DMS114 treated with DMSO at 0.1 percent for 48 hours (cell line): ENCODE data around the gene FAM131A.

Experiments used
- DNase-seq: peaks from one replicate; lab custom pipeline; 2025; ENCODE audit not compliant: unreplicated experiment; lab: John Stamatoyannopoulos, UW

Gene FAM131A

DNA sequence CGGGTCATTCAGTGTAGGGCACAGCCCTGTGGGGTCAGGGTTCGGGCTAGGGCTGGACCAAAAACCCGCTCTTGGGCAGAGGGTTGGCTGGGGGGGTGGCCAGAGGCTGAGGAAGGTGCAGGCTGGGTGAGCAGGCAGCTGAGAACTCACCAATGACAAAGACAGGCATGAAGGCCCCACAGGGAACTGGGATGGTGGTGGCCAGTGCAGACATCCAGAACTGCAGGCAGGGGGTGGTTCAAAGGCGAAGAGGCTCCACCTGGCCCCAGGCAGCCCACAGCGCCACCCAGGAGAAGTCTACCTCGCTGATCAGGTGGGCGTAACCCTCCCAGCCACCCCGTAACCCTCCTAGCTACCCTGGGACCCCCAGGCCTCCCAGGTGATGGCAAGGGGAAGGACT is 17.4 kb downstream of the FAM131A start:
- DNase-seq: no peak

DNA sequence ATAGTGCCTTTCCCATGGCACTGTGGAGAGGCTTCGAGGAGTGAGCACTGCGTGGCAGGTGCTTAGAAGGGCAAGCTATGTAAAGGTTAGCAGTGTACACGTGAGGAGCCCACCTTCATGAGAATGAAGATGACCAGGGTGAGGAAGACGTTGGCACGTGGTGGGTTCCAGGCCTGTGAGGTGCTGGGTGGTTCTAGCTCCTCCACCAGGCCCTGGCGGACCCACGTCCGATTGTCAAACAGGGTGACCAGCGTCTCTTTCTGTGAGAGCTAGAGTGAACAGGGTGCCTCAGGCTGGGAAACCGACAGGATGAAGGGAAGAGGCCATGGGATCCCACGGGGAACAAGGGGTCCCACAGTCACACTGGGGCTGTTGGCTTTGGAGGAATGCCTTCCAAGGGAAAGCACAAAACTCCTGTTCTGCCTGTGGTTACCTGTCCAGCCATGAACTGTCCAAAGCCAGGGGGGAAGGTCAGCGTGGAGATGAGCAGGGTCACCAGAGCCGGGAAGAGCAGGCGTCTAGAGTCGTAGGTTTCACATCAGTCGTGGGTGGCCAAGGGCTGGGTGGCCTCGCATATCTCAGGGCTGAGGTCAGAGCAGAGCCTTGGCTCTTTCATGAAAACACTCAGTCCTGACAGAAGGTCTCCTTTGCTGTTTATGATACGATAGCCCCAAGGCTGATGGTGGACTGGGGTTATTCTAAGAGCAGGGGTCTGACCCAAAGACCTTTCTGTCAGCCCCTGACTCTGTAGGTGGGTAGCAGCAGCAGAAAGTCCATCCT is 18.1 kb downstream of the FAM131A start:
- no peak for DNase-seq

DNA sequence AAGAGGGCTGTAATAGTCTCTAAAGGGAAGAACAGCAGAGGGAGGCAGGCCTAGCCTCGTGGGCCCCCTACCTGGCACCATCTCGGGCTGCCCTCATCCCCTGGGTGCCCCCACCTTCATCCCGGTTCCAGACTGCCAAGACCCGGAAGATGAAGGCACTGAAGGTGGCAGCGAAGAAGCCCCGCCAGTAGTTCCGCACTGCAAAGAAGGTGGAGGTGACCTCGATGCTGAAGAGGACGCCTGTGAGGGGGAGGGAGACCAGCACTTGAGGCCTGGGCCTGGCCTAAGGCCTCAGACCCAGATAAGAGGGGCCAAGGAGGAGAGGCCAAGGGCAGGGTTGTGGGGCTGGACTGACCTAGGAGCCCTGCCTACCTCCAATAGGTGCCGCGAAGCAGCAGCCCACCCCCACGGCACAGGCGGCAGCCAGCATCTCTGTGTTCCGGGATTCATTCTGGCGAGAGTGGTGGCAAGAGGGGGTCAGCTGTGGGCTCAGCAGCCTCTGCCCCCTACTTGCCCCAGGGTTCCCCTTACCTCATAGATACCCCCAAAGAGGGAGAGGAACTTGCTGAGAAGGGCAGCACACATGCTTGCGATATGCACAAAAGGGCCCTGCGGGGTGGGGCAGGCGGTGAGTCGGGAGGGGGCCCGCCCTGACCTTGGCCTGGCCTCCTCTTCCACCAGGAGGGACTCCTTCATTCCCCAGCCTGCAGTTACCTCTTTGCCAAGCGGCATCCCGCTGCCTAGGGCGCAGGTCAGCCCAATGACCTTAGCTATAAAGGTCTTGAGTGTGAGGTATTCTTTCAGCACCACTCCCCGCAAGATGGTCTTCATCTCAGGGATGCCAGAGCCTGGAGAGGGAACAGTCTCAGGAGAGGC is 20.1 kb downstream of the FAM131A start:
- DNase-seq: no peak

DNA sequence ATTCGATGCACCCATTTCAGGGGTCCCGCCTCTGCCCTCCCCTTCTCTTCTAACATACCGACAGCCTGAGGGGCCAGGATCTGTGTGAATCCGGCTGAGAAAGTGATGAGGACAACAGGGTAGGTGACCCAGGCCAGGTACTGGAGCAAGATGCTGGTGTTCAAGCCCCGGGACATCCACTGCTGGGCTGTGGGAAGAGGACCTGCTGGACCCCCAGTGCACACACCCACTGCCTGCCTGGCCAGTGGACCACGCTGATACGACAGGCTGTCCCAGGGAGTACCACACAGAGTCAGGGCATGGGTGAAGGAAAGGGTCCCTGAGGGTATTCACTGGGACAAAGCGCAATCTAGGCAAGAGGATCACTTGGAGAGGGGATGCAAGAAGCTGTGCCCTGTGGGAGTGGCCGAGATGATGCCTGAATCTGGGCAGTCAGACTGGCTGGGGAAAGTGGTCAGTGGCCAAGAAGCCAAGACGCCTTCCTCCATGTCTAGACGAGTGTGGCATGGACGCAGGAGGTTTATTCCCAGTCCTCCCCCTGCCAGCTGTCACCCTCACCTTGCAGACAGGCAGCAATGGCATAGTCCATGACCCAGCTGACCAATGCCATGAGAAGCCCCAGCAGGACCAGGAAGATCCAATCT is 20.8 kb downstream of the FAM131A start:
- DNase-seq: no peak

DNA sequence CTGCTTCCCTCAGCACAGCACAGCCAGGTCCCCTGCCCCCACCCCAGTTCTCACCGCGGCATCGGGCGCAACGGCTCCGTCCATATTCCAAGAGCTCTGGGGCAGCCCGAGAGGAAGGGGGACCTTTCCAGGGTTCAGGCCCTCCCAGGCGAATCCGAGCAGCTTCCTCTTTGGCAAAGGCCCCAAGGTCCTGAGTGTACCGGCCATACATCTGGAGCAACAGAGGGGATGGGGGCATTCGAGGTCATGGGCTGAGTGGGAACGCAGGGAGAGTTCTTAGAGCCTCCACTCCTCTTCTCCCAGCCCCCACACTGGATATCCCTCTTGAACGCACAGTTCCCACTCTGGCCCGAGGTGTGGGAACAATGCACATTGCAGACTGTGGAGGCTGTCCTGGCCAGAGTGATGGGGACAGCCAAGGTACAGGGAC is 21.5 kb downstream of the FAM131A start:
- no peak for DNase-seq

DNA sequence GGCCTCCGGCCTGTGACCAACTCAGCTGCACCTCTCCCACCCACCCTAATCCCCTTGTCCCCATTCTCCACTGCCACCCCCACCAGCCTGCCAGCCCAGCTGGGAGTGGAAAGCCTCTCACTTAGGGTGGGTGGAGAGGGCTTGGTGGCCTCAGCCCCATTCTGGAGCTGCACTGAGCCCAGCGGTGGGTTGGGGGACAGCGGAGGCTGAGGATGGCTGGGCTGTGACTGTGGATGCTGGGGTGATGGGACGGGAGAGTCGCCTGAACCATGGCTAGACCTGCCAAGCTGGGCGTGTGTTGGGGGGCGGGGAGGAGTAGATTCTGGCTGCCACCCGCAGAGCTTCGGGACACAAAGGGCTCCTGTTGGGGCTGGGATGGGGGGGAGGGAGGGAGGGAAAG is 22.2 kb downstream of the FAM131A start:
- DNase-seq: no peak

DNA sequence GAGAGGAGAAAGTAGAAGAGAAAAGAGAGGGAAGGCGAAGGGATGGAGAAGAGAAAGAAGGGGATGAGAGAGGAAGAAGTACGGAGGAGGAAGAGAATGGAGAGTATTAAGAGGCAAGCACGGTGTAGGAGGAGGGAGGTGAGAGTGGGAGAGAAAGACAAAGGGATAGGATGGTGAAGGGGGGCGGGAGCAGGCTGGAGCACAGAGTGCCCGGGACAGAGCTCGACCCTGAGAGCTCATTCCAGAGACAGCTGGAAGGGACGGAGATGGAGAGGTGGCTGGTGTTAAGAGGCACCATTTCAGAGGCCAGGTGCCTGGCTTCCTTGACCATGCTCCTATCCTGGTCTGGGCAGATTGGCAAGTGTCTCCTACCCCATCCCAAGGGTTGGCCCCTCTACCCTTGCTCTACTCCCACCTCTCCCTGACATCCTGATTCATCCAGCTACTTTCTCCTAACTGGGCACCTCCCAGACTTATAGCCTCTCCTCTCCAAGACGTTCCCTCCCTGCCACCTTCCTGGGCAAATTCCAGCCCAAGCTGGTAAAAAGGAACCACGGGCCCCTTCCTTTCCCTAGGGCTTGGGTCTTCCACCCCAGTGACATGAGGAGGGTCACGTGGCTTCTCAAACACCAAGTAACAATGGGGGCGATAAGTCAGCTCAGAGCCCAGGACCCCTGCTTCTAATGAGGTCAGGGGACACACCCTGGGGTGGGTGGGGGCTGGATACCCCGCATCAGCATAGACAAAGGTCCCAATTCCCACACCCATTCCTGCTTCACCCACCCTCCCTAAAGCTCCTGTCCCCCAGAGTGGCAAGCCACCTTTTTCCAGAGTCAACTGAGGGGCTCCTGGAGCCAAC is 22.9 kb downstream of the FAM131A start:
- DNase-seq: no peak

DNA sequence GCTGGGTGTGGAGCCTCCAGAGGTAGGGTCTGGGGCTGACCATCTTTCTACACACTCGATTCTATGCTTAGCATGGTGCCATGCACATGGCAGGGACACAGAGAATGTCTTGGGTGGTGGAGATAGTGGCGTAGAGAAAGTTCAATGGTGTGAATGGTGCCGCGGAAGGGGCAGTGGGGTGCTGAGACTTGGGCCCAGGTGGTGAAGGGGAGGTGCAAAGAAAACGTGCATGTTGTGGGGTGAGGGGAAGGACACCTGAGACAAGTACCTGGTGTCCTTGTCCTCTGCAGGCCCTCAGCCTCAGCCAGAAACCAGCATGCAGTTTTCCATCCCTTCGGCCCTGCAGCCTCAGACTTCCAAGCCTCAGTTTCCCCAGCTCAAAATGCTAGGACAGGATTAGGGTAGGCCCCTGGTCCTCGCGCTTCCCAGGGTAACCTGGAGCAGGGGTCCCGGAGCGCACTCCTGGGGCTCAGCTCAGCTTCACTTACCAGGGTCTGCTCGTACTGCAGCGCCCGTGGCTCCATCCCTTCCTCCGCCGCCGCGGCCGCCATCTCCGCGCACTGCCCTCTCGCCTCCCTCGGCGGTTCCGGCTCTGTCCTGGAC is 23.6 kb downstream of the FAM131A start:
- DNase-seq: no peak

DNA sequence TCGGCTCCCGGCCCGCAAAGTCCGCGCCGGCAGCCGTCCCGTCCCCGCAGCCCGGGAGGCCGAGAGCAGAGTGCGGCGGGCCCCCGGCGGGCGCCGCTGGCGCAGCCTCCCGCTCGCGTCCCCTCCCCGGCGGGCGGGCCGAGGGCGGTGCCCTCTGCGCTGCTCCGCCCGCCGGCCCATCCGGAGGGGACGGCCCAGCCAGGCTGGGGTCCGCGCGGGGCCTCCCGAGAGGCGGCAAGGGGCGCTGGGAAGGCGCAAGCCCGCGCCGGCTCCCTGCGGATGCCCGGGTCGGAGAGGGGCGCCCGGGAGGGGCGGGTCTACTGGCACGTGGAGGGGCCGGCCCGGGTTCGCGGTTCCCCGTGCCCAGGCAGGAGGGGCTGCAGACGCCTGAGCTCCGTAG is 24.1 kb downstream of the FAM131A start, which contains the start of the genes CLCN2 and POLR2H:
Gene CLCN2 (minus strand): TSS at position 74 of the 400 bp plus-strand sequence. CDS start 126 bp downstream, outside the sequence.
Gene POLR2H (plus strand): TSS at position 179 of the 400 bp plus-strand sequence. CDS start 1,783 bp downstream, outside the sequence.
- no peak for DNase-seq

DNA sequence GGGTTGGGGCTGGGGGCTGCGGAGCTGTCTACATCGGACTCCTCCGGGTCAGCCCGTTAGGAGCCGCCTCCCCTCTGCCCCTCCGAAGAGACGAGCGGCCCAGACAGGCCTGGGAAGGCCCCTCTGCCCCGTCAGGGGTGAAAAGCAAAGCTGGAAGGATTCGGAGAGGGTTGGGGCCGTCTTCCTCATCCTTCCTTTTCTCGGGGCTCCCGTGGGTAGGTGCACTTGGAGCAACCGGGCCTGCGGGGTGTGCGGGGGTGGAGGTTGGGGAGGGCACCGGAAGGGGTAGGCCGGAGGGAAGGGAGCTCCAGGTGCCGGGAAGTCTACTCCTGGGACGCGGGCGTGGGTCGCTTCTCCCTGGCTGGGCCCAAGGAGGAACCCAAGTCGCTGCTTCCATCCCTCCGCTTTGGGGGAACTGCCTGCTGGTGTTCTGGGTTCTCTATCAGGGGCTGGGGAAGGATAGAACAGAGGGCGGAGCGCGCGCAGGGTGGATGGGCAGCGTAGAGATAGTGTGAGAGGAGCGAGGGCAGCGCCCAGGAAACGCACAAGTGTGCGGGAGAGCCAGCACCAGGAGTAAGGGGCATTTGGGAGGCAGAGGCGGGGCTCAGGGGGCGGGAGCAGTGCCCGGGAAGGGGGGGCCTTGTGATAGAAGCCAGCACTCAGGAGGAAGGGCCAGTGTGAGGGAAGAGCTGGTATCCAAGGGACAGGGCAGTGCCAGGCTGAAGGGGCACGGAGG is 24.7 kb downstream of the FAM131A start:
- DNase-seq: peak; percentile 53

DNA sequence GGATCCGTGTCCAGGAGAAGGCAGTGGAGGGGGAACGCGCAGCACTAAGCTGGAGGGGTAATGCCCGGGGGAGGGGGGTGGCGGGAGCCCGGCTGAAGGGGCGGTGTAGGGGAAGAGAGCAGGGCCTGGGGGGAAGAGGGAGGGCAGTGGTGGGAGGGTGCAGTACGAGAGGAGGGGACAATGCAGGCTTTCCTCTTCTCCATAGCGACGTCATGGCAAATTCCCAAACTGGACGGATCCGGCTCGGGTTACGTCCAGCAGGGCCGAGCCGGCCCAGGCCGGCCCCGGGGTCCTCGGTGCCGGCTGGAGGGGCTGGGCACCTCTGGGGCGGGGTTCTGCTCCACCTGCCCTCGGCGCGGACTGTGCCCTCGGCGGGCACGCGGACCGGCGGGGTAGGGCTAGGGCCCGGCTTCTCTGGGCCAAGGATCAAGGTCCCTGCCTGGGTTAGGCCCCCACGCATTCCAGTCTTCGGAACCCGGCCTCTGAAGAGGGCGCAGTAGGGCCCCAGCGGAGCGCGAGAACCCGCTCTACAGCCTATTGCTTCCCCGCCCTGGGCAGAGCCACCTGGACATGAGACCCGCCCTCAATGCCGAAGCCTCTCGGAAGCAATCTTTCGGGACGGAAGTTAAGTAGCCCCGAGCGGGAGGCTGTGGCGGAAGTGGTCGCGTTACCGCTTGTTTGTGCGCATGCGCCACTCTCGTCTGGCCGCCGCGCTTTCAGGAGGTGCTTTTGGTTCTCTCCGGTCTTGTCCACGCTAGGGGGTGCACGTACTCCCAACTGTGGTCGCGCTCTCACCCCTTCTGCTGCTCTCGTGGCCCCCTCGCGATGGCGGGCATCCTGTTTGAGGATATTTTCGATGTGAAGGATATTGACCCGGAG is 25.5 kb downstream of the FAM131A start:
- DNase-seq: peak; percentile 94

DNA sequence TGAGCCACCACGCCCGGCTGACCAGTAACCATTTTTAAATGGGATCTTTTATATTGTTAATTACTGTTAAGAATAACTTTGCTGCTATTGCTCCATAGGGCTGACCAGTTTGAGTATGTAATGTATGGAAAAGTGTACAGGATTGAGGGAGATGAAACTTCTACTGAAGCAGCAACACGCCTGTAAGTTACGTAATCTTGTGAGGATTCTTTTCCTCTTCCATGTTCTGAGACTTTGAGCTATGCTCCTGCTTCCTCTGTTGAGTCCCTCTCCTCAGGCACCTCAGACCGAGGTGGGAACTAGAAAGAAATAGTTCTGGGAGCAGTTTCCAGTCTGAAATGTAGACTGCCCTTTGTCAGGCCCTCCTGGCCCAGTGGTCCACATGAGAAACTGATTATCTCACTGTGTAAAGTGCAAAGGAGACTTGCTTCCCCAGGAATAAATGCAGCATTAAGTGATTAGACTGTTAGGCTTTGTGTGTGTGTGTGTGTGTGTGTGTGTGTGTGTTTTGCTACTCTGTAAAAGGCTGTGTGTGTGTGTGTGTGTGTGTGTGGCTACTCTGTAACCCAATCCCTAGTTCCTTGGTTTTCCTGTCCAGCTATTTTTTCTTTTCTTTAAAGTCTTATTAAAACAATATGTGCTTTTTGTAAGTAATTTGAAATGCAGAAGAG is 29.4 kb downstream of the FAM131A start:
- DNase-seq: no peak

DNA sequence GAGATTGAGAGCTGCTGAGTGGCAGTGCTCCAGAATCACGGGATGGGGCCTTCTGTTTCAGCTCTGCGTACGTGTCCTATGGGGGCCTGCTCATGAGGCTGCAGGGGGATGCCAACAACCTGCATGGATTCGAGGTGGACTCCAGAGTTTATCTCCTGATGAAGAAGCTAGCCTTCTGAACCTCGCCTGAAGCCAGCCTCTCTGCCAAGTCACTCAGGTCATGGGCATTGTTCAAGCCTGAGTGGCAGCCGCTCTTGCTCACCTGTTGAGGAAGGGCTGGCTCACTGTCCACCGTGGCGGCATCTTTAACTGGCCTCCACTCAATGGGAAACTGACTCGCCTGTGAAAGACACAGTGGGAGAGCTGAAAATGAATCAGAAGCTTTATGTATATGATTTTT is 30.7 kb downstream of the FAM131A start:
- DNase-seq: no peak

DNA sequence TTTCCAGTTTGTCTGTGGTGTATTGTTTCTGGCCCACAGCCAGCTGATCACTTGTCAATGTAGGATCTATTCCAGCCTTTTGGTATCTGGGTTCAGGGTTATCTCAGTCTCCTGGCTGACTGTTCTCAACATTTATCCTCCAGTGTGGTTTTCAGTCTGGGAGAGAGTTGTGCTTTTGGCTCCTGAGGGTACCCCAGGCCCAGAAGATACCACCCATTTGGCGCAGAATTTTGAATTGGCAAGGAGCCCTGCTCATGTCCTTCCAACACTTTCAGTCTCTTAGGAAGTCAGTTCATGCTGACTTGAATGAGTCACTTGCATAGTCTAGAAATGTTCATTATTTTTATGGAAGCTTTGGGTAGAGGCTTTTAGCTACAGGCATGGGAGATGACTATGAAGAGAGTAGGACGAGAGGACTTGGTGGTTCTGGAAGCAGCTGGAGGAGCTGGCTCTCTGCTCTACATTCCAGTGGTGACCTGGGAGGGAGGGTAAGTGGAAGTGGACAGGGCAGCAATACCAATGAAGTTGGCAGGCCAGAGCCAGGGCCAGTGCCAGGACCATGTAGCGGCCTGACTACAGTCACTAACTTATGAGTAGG is 31.3 kb downstream of the FAM131A start:
- DNase-seq: no peak

DNA sequence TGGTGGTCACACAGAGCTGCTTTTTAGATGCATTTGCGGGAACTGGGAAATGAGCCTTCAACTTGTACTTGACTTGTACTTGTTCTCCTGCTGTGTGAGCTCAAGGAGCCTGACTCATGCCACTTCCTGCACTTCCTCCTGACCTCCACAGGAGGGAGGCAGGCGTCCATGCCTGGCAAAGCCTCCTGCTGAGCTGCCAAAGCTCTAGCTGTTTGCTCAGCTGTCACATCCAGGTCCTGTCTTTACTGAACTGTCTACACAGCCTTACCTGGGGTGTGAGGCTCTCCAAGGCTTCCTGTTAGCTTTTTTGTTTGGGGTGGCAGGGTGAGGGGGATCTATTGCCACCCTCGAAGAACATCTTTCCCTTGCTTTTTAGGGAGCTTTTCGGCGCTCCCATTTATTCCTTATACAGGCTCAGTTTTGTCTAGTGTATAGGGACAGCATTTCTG is 34.2 kb downstream of the FAM131A start:
- peak; percentile 70 for DNase-seq

DNA sequence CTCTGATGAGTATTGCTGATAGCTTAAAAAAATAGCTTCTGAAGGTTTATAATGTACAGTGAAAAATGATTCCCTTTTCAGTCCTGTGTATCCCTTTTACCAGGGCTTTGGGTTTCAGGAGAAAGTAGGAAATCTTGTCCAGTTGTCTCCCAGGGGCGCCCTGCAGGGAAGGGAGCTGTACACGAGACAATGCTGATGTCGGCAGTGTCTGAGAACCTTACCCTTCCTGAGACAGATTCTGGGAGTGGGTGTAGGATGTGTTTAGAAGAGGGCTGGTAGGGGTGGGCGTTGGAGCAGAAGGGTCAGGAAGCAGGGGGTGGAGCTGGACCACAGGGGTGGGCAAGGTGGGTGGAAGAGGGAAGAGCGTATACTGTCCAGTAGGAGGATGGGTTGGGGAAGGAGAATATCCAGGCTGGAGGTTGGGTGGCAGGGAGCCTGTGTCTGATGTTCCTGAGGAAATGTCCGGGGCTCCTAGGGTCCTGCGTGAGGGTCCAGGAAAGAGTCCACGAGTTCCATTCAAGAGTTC is 35.0 kb downstream of the FAM131A start:
- DNase-seq: no peak

DNA sequence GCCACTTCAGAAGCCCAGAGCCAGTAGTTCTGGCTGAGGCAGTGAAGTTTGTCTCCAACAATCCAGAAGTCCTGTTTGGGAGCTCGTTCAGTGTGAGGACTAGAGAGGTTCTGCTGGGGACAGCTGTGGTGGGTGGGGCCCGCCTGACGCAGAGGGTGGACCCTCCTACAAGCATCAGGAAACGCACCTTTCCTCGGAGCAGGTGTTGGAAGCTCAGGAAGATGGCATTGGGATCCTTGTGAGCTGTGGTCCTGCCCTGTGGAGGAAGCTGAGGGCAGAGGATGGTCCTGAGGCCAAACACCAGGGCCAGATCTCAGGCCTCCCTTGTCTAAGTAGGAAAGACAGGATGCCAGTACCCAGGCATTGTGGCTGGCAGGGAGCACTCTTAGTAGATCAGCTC is 35.5 kb downstream of the FAM131A start:
- DNase-seq: no peak
